Measurements from ENCODE around the gene DTHD1.

DTHD1 gene

DNA sequence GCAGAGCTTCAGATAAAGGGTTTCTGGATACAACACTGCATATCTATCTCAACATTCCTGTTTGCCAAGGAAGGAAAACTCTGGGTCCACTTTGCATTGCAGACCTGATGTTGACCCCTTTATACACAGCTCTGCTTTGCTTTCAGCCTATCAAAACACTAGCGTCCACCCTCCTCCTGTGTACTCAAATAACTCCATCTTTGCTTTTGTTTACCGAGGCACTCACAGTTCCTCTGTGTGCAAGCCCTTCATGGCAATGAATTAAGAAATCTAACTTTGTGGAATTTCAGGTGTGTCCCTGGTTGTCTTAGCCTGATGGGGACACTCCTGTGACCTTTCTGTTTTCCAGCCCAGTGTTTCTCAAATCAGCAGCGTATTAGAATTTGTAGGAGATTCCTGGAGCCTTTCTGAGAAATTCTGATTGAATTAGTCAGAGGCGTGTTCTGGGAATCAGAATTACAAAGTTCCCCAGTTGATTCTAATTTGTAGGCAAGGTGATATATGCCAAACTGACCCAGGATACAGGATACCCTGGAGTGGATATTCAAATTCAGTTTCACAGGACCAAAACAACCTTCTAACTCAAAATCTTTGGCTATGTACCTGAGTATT, 68.6 kb downstream of the DTHD1 start:
- no peak for DNase-seq

DNA sequence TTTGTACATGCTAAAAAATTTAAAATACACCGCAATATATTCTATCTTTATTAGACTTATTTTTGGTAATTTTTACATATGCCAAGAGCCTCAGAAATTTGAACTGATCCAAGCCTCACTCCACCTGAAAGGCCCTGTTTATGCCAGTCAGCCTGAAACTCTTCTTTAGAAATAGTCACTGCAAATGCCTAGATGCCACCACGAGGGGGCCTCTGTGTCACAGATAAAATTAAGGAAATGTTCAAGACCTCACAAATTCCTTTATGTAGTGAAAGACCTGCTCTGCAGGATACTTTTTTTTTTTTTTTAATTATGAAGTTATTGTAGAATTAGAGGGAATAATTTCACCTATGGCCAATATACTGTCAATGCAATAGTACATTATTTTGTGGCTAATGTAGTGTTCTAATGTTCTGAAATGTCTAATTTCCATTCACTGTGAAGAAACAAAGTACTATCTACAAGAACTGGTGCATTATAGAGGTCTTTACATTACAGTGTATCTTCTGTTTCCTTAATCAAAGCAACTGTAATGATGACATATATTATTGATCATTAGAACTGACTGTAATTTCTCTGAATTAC, 69.8 kb downstream of the DTHD1 start:
- DNase-seq: no peak

GRCh38 chr4:36353998-36354397, 72.6 kb downstream of the DTHD1 start:
- no peak for DNase-seq

GRCh38 chr4:36358173-36358572, 76.8 kb downstream of the DTHD1 start:
- no peak for DNase-seq

DNA sequence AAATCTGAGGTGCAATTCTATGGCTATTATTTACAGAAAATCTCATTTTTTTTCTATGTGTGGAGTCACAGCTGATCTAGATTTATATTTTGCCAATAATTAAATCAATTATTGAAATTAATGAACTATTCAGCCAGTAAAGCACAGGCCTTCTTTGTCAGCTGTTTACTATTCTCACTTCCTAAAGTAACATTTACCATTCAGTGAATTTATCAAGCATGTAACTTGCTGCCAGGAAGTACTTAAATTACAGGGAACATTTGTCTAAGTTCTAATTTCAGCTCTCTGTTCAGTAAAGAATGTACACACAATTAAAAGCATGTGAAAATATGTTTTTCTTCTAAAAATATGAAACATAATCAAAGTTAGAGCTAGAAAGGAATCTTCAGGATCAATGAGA, 79.3 kb downstream of the DTHD1 start:
- no peak for DNase-seq

GRCh38 chr4:36363024-36363423, 81.6 kb downstream of the DTHD1 start:
- no peak for DNase-seq

DNA sequence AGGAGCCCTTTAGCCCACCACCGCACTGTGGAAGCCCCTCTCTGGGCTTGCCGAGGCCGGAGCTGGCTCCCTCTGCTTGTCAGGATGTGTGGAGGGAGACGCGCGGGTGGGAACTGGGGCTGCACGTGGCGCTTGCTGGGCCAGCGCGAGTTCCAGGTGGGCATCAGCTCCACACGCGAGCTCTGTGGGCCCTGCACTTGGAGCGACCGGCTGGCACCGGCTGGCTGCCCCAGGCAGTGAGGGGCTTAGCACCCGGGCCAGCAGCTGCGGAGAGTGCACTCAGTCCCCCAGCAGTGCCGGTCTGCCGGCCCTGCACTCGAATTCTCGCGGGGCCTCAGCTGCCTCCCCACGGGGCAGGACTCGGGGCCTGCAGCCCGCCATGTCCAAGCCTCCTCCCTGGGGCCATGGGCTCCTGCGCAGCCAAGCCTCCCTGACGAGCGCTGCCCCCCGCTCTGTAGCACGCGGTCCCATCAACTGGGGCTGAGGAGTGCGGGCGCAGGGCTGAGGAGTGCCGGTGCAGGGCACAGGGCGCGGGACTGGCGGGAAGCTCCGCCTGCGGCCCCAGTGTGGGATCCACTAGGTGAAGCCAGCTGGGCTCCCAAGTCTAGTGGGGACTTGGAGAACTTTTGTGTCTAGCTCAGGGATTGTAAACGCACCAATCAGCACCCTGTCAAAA, 93.6 kb downstream of the DTHD1 start:
- DNase-seq: no peak

DNA sequence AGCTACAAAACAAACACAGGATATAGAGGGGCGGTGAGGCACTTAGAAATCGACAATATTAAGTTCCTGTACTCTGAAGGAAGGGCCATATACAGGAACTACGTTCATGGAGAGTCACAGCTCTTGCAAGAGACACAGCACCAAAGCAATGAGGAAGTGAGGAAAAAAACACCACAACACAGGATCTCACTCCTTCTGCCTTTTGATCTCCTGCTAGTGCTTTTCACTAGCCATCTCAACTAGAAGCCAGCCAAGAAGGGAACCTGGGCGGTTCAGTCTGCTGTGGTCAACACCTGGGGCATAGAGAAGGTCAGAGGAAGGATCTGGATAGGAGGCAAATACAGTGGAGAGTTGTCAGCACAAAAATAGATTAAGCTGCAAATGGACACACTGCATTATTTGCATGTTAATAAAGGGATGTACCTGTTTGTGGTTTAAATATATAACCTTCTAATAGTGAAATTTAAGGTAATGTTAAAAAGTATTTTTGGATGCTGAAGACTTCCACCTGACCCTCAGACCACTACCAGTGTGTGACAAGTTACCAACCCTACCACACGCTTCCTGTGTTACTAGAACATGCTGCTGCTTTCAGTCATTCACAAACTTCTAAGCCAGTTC, 104.6 kb downstream of the DTHD1 start:
- no peak for DNase-seq

GRCh38 chr4:36386691-36387090, 105.3 kb downstream of the DTHD1 start:
- no peak for DNase-seq

GRCh38 chr4:36388710-36389109, 107.3 kb downstream of the DTHD1 start:
- no peak for DNase-seq

DNA sequence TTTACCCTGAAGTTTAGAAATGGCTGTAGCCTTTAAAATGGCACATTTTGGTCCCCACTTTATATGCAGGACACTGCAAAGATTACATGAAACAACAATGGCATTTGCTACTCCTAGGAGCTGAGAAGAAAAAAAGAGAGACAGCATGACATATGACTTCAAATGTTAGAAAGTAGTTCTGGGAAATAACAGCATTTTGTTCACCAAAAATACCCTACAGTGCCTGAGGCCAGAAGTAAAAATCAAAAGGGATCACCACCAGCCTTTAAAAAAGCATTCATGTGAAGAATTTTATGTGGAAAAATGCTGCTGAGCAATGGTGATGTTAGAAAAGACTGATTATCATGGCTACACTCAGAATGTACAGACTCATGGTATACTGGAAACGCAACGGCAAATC, 110.0 kb downstream of the DTHD1 start:
- DNase-seq: no peak

DNA sequence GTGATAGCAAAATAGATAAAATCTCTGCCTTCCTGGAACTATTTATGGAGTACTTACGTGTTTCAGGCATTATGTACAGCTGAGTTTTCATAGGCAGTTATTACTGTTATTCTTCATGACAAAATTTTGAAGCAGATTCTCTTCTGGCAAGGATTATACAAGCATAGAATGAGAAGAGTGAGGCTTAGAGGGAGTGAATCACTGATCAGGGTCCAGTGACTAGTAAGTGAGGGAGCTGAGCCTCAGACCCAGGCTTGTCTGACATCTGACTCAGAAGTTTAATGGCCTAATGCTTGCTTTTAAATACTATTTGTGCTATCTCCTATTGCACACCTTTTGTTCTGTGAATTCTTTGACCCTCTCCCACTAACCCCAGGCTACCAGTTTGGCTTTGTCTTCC, 110.6 kb downstream of the DTHD1 start:
- no peak for DNase-seq

GRCh38 chr4:36392916-36393315, 111.5 kb downstream of the DTHD1 start:
- DNase-seq: no peak

All from HCEC 1CT (cell line).